Fibroblast of mammary gland (primary cell): Measurements from ENCODE around the gene SUSD1.
A peak's percentile ranks its signal among the peaks of the same experiment; 100 is the strongest.

Experiments used
- DNase-seq: peaks from one replicate; pipeline ENCODE4 v3.0.0-alpha.2; 2010; ENCODE audit warnings: low read depth
- H3K4me3 ChIP-seq: 2 replicates; pipeline ENCODE4 v1.5.1; 2011; ENCODE audit warnings: low read depth, mild to moderate bottlenecking, low read length, moderate library complexity; ENCODE audit not compliant: control insufficient read depth
- CTCF ChIP-seq: conservative IDR thresholded peaks from 2 replicates; pipeline ENCODE4 v1.5.1; 2011; ENCODE audit warnings: low read depth, low read length, inconsistent platforms; ENCODE audit not compliant: control insufficient read depth, insufficient read depth

Gene SUSD1

GRCh38 chr9:112063586-112063985 is 111.5 kb downstream of the SUSD1 start:
- no peak for DNase-seq
- H3K4me3 ChIP-seq, result no peak overlapping the region
- TF ChIP-seq CTCF, result no peak

GRCh38 chr9:112063151-112063550 is 111.9 kb downstream of the SUSD1 start:
- no peak for TF ChIP-seq CTCF
- peak; percentile 72 for DNase-seq
- H3K4me3 ChIP-seq, result no peak overlapping the region

- peak; percentile 99 for DNase-seq
- H3K4me3 ChIP-seq, result no peak overlapping the region
- no peak for TF ChIP-seq CTCF
Measured at GRCh38 chr9:112061152-112061740, 113.9 kb downstream of the SUSD1 start.

GRCh38 chr9:112059966-112060320 is 115.2 kb downstream of the SUSD1 start:
- no peak for DNase-seq
- no peak overlapping the region for H3K4me3 ChIP-seq
- no peak for TF ChIP-seq CTCF

GRCh38 chr9:112059145-112059965 is 115.7 kb downstream of the SUSD1 start:
- peak; percentile 99 for DNase-seq
- TF ChIP-seq CTCF, result no peak
- H3K4me3 ChIP-seq, result no peak overlapping the region

- no peak for TF ChIP-seq CTCF
- DNase-seq, result peak; percentile 49
Measured at GRCh38 chr9:112056996-112057395, 118.1 kb downstream of the SUSD1 start.

More at GRCh38 chr9:112056996-112057395, 118.1 kb downstream of the SUSD1 start:
- H3K4me3 ChIP-seq, result no peak overlapping the region
